ENCODE measurements around the gene EVI5. TPM values are rescaled to one million over a fixed set of nuclear protein-coding genes. Genes with fewer than 3 reads are reported as not detected.

Gene EVI5
- total and polyA plus RNA-seq, 12 donors, result 3.6 to 63.1 (median 45.2) TPM

DNA sequence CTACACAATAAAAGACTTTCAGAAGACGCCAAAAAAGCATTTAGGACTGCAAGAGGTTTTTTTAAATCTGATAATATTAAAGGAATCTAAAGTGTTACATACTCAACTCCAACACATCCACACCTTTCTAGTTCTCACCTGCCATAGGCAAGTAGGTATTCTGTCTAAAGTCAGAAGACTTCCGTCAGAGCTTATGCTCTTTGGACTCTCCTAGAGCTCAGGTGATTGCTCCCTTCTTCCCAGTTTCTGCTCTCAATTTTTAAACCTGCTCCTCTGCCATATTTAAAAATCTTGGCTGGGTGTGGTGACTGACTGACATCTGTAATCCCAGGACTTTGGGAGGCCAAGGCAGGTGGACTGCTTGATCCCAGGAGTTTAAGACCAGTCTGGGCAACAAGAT, 16.6 kb downstream of the EVI5 start:
- H3K27me3 ChIP-seq, result no peaks in the 10 kb centered on the region

GRCh38 chr1:92764116-92764515, 20.8 kb downstream of the EVI5 start:
- intact Hi-C loops (cut with DNase I), result no loop called here
- TF ChIP-seq CTCF (IDR thresholded peaks at IDR 0.05) (no peak), POLR2A (IDR thresholded peaks at IDR 0.05) (no peak)
- Histone ChIP-seq H3K27ac (no peak overlapping the region), H3K9me3 (replicated peaks in 1 of 3) (no peaks in the 10 kb centered on the region), H3K4me3 (no peak overlapping the region), H3K4me1 (replicated peaks in 1 of 2) (peaks cover 4 to 10% of the 10 kb centered on the region in 2 donors), H3K27me3 (no peaks in the 10 kb centered on the region), H3K36me3 (replicated peaks in 1 of 2) (no peaks in the 10 kb centered on the region)
- no peak for DNase-seq
- 62 to 75% (median 65%) methylated on average over 3 of the region's 3 CpGs for WGBS, 4 donors

More for the DNA sequence above, 16.6 kb downstream of the EVI5 start:
- 97 to 98% (median 97%) methylated on average over 2 of the region's 2 CpGs for WGBS, 4 donors
- peaks cover 0 to 4% of the 10 kb centered on the region in 2 donors for H3K4me1 ChIP-seq (replicated peaks in 1 of 2)
- no peak for DNase-seq
- H3K4me3 ChIP-seq, result no peak overlapping the region
- no peaks in the 10 kb centered on the region for H3K9me3 ChIP-seq (replicated peaks in 1 of 3)
- TF ChIP-seq CTCF (IDR thresholded peaks at IDR 0.05), result no peak
- TF ChIP-seq POLR2A (IDR thresholded peaks at IDR 0.05), result no peak
- H3K36me3 ChIP-seq (replicated peaks in 1 of 2), result no peaks in the 10 kb centered on the region
- intact Hi-C loops (cut with DNase I), result no loop called here
- no peak overlapping the region for H3K27ac ChIP-seq

DNA sequence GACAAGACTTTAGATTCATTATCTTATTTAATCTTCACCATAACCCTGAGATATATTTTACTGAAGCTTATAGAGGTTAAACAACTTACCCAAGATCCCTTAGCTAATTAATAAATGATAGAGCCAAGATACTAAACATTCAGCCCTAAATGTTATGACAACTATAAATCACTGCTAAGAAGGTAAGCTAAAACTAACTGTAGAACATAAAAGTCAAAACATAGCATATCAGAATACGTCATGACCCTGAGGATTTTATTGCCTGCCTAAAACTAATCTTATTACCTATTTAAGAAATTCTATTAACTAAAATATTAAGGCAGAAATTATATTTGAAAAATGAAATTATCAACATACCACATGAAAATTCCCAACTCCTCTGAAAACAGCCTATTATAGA, 22.6 kb downstream of the EVI5 start:
- Histone ChIP-seq H3K27me3 (no peaks in the 10 kb centered on the region), H3K4me3 (no peak overlapping the region), H3K4me1 (replicated peaks in 1 of 2) (peaks cover 4 to 13% of the 10 kb centered on the region in 2 donors), H3K27ac (no peak overlapping the region), H3K9me3 (replicated peaks in 1 of 3) (no peaks in the 10 kb centered on the region), H3K36me3 (replicated peaks in 1 of 2) (no peaks in the 10 kb centered on the region)
- TF ChIP-seq CTCF (IDR thresholded peaks at IDR 0.05) (no peak), POLR2A (IDR thresholded peaks at IDR 0.05) (no peak)
- no peak for DNase-seq
- 40 to 64% (median 49%) methylated on average over 1 of the region's 1 CpG for WGBS, 4 donors
- intact Hi-C loops (cut with DNase I), result no loop called here

DNA sequence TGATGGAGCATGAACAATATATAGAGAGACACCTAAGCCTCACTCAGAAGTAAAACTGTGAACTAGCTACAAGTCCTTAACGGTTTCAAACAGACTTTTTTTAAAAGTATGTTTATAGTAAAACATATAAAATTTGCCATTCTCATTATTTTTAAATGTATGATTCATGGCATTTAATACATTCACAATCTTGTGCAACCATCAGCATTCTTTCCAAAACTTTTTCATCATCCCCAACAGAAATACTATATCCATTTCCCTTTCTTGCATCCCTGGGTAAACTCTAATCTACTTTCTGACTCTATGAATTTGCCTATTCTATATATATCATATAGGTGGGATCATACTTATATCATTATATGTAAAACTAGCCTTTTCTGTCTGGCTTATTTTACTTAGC, 25.5 kb downstream of the EVI5 start:
- Histone ChIP-seq H3K9me3 (replicated peaks in 1 of 3) (no peaks in the 10 kb centered on the region), H3K27ac (no peak overlapping the region), H3K4me1 (replicated peaks in 1 of 2) (peaks cover 0 to 13% of the 10 kb centered on the region in 2 donors), H3K27me3 (no peaks in the 10 kb centered on the region), H3K36me3 (replicated peaks in 1 of 2) (no peaks in the 10 kb centered on the region), H3K4me3 (no peak overlapping the region)
- TF ChIP-seq POLR2A (IDR thresholded peaks at IDR 0.05) (no peak), CTCF (IDR thresholded peaks at IDR 0.05) (no peak)
- WGBS, 4 donors, result 83 to 95% (median 90%) methylated on average over 1 of the region's 1 CpG
- intact Hi-C loops (cut with DNase I), result no loop called here
- no peak for DNase-seq

Data from adrenal gland (tissue), 12 donors.